ENCODE data around the gene SHISAL1.

GRCh38 chr22:44196241-44196640 is 116.5 kb downstream of the SHISAL1 start:
- TF ChIP-seq POLR2A (IDR thresholded peaks at IDR 0.05) (no peak), CTCF (IDR thresholded peaks at IDR 0.05 in 8 of 11, conservative IDR thresholded peaks at IDR 0.05 in 3 of 11) (no peak)
